HG02588 (cell line): ENCODE measurements around the gene CNNM2.
"Not testable (repeated sequence)": the region's sequence is repeated elsewhere in the genome, so short reads cannot be mapped to it uniquely, and the experiment has no call there.

ENCODE experiments used
- ATAC-seq: cut with Tn5 transposase; IDR thresholded peaks from one replicate; pipeline ENCODE4 v1.9.1; 2021; ENCODE audit warnings: mild to moderate bottlenecking, moderate library complexity; ENCODE audit not compliant: unreplicated experiment

Gene CNNM2

DNA sequence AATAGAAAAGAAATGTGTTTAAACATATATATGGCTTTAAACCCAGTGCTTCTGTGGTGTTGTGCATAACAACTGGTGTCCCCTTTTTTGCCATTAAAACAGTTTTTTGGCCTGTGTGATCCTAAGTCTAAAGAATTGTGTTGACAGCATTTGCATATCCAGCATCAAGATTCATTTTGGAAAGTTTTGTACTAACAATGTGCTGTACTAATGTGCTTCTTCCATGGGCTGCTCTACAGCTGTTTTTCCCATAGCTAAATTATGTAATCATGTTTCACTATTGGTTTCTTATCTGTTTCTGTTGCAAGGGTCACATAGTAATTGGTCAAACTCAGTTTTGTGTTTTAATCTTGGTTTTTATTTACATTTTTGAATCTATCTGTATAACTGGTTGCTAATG, 5.5 kb downstream of the CNNM2 start:
- ATAC-seq = no peak

GRCh38 chr10:102926842-102927241, 8.7 kb downstream of the CNNM2 start:
- ATAC-seq = no peak

GRCh38 chr10:102927311-102928010, 9.4 kb downstream of the CNNM2 start:
- ATAC-seq = no peak

DNA sequence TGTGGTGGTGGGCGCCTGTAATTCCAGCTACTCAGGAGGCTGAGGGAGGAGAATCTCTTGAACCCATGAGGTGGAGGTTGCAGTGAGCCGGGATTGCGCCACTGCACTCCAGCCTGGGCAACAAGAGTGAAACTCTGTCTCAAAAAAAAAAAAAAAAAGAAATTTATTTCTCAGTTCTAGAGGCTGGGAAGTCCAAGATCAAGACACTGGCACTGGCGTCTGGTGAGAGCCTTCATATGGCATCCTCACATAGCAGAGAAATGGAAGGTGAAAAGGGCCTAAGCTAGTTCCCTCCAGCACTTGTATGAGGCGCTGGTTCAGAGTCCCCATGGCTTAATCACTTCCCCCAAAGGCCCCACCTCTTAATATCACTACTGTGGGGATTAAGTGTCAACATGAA, 10.3 kb downstream of the CNNM2 start:
- ATAC-seq = not testable (repeated sequence)

- ATAC-seq = no peak
Observed at GRCh38 chr10:102930720-102931119, 12.6 kb downstream of the CNNM2 start.

DNA sequence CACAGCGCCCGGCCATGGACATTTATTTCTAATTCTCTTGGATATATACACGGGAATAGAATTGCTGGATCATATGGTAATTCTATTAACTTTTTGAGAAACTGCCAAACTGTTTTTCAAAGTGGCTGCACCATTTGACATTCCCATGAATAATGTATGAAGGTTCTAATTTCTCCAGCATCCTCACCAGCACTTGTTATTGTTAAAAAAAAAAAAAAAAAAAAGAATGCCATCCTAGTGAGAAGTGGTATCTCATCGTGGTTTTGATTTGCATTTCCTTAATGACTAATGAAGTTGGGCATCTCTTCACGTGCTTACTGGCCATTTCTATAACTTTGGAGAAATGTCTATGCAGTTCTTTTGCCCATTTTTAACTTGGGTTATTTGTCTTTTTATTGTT, 13.5 kb downstream of the CNNM2 start:
- no peak for ATAC-seq

DNA sequence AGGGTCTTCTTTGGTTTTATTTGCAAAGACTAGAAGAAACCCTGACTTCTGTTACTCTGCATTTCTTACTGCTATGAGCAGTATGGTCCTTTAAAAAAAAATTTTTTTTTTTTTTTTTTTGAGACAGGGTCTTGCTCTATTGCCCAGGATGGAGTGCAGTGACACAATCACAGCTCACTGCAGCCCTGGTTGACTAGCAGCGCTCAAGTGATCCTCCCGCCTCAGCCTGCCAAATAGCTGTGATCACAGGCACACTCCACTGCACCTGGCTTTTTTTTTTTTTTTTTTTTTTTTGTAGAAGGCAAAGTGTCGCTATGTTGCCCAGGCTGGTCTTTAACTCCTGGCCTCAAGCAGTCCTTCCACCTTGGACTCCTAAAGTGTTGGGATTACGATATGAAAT, 17.4 kb downstream of the CNNM2 start:
- no peak for ATAC-seq

- ATAC-seq = no peak
Observed at GRCh38 chr10:102935939-102936605, 18.0 kb downstream of the CNNM2 start.

- ATAC-seq = no peak
Observed at GRCh38 chr10:102941401-102941800, 23.3 kb downstream of the CNNM2 start.

DNA sequence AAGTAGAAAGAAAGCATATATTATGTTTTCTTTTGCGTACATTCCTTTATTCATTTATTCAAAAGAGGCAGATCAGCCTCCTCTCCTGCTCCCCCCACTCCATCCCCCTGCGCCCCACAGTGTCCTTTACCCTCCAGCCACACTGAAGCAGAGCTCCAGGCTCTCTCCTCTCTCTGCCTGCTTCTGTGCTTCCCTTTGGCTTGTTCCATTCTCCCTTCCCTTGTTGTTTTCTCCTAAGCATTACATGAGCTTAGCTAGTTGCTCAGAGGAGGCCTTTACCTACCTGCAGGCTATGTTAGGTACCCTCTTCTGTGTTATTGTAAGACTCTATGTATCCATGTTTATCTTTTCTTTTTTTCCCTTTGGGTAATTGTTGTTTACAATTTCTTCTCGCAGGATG, 27.4 kb downstream of the CNNM2 start:
- ATAC-seq = no peak

DNA sequence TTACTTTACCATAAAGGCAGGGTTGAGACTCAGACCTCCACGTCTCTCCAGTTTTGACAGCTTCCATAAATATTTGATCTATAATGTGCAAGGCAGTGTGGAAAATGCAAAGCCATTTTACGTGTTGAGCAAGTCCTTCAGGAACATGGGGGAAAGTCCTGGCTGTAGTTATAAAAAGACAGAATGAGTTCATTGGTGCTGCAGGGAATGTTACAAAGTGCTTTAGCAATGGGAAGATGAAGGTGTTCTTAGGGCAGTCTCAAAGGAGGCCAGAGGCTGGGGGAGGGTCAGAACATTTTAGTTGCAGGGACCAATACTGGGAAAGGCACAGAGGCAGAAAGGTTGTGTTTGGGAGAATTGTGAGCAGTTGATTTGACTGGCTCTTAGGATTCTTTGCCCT, 27.9 kb downstream of the CNNM2 start:
- ATAC-seq = no peak

- ATAC-seq = no peak
Observed at GRCh38 chr10:102946992-102947391, 28.9 kb downstream of the CNNM2 start.

DNA sequence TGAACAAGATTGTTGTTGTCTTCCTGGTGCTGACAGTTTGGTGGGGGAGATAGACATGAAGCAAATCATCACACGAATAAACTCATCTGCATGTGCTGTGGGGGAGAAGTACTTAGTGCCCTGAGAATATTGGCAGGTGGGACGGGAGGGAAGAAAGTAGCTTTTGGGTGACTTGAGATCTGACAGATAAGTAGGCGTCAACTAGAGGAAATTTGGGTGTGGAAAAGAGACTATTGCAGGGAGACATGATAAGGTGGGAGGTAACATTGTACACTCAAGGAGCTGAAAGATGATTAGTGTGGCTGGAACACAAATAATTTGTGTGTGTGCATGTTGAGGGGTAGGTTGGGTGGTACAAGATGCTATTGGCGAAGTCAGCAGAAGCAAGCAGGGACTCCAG, 30.1 kb downstream of the CNNM2 start:
- no peak for ATAC-seq

- ATAC-seq = no peak
Observed at GRCh38 chr10:102948786-102949185, 30.7 kb downstream of the CNNM2 start.

DNA sequence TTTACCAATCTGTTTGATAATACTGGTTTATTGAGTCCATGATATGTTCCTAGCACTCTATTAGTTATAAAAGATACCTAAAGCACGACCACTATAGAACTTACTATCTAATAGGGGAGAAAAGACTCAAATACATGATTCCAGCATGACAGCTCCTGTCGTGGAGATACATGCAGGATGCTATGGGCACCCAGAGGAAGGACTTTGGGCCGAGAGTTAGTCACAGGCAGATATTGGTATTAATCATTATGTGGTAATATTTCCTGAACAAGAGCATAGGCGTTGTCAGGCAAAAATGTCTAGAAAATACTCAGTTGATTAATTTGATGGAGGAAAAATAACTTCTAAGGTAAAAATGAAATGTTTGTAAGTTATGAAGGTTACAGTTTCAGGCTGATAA, 31.8 kb downstream of the CNNM2 start:
- no peak for ATAC-seq

- no peak for ATAC-seq
Observed at GRCh38 chr10:102951316-102951715, 33.2 kb downstream of the CNNM2 start.

- ATAC-seq = no peak
Observed at GRCh38 chr10:102959360-102959759, 41.3 kb downstream of the CNNM2 start.

- no peak for ATAC-seq
Observed at GRCh38 chr10:102960157-102960556, 42.1 kb downstream of the CNNM2 start.

- no peak for ATAC-seq
Observed at GRCh38 chr10:102962267-102962666, 44.2 kb downstream of the CNNM2 start.

- no peak for ATAC-seq
Observed at GRCh38 chr10:102962951-102963755, 45.1 kb downstream of the CNNM2 start.

GRCh38 chr10:102963756-102964025, 45.6 kb downstream of the CNNM2 start:
- no peak for ATAC-seq

GRCh38 chr10:102964064-102964463, 46.0 kb downstream of the CNNM2 start:
- not testable (repeated sequence) for ATAC-seq
